ENCODE measurements around the gene CIB4.

GRCh38 chr2:26580151-26580550 is 61.0 kb downstream of the CIB4 start:
- TF ChIP-seq CTCF (IDR thresholded peaks at IDR 0.05), result no peak
- no peak for TF ChIP-seq POLR2A (IDR thresholded peaks at IDR 0.05)
